ENCODE data around the gene SPDYA. TPM values are rescaled to one million over a fixed set of nuclear protein-coding genes. Genes with fewer than 3 reads are reported as not detected.
"Not testable (repeated sequence)": the region's sequence is repeated elsewhere in the genome, so short reads cannot be mapped to it uniquely, and the experiment has no call there.

The SPDYA gene
- polyA plus RNA-seq (ENCODE audit: insufficient read length), result 1.2 TPM

DNA sequence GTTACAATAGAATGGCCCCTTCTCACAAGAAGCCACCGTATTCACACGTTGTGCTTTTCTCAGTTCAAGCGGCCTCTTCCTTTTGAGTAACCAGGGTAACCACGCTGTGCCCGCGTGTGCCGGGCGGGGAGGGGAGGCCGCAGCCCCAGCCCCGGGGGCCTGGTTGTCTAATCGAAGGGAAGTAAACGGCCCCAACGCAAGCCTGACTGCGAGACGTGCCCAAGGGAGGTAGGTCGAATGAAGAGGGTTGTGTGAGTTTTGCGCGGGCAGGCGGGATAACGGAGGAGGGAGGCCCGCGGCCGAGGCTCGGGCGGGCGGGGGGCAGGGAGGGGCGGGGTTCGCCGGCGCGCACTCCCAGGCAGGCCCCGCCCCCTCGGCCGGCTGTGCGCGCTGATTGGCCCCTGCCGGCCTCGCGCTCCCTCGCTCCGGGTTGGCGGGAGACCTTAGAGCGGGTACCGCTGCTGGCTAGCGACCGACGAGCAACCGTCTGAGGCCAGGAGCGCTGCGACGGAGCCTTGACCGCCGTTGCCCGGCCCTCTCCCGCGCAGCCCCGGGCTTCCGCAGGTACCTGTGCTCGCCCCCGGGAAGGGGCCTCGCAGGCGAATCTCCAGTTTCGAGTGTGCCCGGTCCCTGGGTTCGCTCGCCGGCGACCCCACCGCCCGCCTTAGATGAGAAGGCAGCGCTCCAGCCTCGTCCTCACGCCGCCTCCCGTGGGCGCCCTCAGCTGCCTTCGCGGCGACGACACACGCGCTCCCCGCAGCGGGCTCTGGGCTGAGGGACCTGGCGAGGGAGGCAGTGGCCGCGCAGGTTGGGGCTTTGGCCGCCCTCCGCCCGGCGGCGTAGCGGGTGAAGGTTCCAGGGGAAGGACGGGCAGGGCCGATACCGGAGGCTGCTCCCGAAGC lies at the start of gene SPDYA:
Gene SPDYA, plus strand, starts transcription at position 451 of the 902 bp plus-strand sequence. CDS start 5,181 bp downstream, outside the sequence.
- DNase-seq (ENCODE audit: low read depth), result no peak

GRCh38 chr2:28761420-28761819 lies 49.2 kb upstream of the SPDYA start:
- no peak for DNase-seq (ENCODE audit: low read depth)

DNA sequence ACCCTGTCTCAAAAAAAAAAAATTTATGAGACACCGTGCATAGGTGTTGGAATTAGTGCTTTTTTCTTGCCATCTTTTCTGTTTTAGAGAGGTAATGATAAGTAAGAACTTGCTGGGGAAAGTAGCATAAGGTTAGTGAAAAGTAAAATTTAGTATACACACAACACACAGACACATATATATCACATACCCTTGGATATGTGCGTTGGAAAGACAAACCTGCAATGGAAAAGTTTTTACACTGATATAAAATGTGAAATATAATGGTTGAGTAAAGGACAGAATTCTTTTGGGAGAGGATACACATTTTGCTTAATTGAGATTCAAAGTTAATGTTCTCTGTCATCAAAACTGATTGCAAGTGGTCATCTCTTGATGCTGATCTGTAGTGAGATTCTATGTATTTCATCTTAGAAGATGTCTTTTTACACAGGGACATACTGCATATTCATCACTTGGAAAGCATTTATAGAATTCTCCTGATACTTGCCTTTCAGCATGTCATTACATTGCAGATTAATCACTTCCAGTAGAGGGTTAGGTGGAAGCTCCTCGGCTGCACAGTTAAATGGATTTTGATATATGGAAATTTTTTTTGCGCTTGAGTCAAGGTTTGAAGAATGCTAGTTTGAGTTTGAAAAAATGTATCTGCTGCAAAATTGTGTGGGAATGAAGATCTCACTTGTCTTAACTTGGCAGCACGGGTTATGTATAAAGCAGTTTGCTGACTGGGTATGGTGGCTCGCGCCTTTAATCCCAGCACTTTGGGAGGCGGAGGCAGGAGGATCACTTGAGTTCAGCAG lies 45.5 kb upstream of the SPDYA start:
- DNase-seq (ENCODE audit: low read depth), result no peak

- no peak for DNase-seq (ENCODE audit: low read depth)
Measured at GRCh38 chr2:28766070-28766469, 44.6 kb upstream of the SPDYA start.

GRCh38 chr2:28767337-28767736 lies 43.3 kb upstream of the SPDYA start:
- no peak for DNase-seq (ENCODE audit: low read depth)

GRCh38 chr2:28768422-28768821 lies 42.2 kb upstream of the SPDYA start:
- no peak for DNase-seq (ENCODE audit: low read depth)

DNA sequence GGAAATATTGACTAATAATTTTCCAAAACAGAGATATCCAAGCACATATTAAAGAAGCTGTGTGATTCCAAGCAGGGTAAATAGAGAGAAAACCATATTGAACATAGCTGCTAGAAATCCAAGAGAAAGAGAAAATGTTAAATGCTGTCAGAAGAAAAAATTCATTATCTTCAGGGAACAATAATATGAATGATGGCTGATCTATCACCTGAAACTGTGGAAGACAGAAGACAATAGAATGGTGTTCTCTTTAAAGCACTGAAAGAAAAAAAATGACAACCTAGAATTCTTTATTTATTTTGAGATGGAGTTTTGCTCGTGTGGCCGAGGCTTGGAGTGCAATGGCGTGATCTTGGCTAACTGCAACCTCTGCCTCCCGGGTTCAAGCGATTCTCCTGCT lies 41.7 kb upstream of the SPDYA start:
- no peak for DNase-seq (ENCODE audit: low read depth)

DNA sequence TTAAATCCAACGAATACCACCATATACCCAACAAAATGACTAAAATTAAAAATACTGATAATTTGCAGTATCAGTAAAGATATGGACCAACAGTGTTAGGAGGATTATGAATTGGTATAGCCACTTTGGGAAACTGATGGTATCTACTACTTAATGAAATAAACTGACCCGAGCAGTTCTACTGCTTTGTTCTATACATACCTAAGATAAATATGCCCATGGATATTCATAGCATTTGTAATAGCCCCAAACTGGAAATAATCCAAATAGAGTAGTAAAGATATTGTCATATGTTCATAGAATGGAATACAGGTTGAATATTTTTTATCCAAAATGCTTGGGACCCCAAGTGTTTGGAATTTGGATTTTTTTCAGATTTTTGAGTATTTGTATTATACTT lies 38.3 kb upstream of the SPDYA start:
- no peak for DNase-seq (ENCODE audit: low read depth)

DNA sequence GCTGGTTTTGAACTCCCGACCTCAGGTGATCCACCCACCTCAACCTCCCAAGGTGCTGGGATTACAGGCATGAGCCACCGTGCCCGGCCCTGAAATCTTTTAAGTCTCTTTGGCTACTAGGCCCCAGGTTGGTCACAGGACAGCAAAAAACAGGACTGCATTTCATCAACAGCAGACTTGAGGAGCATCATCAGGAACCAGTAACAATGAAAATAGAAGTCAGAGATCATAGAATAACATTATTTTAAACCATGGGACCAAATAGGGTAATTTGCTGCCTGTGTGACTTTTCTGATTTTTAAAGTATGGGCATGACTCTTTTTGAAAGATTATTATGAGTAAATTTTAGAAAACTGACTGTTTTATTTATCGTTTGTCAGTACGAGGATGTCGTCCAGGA lies 34.2 kb upstream of the SPDYA start:
- DNase-seq (ENCODE audit: low read depth), result no peak

- no peak for DNase-seq (ENCODE audit: low read depth)
Measured at GRCh38 chr2:28778392-28778791, 32.2 kb upstream of the SPDYA start.

GRCh38 chr2:28779001-28779400 lies 31.6 kb upstream of the SPDYA start:
- no peak for DNase-seq (ENCODE audit: low read depth)

DNA sequence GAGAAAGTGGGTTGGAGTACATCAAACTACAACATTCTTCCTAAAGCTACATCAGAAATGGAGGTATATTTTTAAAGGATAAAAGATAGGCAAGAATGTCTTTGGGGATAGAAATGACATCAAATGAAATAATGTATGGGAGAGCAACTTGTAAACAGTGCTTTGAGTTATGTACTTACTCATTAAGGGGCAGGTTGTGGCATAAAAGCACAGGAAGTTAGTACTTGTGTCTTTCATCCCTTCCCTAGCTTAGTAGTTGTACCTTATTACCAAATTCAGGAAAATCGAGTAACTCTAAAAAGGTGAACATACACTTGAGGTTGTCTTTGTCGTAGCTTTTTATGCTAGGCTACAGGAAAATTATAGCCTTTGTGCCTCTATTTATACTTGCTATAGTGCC lies 30.1 kb upstream of the SPDYA start:
- DNase-seq (ENCODE audit: low read depth), result no peak

DNA sequence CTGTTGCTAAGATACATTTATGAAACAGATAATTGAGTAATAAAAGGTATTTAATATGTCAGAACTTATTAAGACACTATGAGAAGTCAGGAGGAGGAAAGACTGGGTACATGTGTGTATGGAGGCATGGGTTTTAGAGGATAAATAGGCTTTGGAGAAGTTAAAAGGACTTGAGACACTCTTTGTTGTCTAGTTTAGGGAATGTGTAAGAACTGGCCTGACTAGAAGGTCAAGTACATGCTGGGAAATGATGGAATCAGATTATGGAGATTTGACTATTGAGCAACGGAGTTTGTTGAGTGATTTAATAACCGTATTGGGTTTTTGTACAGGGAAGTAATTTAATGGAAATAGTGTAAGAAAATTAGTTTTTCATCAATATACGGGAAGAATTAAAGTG lies 28.2 kb upstream of the SPDYA start:
- DNase-seq (ENCODE audit: low read depth), result no peak

DNA sequence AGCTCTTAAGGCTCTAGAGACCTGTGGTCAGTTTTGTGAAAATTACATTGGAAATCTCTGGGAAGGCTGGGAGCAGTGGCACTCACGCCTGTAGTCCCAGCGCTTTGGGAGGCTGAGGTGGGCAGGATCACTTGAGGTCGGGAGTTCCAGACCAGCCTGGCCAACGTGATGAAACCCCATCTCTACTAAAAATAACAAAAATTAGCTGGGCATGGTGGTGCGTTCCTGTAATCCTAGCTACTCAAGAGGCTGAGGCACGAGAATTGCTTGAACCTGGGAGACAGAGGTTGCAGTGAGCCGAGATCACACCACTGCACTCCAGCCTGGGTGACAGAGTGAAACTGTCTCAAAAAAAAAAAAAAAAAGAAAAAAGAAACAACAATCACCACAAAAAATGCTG lies 26.1 kb upstream of the SPDYA start:
- DNase-seq (ENCODE audit: low read depth), result not testable (repeated sequence)

DNA sequence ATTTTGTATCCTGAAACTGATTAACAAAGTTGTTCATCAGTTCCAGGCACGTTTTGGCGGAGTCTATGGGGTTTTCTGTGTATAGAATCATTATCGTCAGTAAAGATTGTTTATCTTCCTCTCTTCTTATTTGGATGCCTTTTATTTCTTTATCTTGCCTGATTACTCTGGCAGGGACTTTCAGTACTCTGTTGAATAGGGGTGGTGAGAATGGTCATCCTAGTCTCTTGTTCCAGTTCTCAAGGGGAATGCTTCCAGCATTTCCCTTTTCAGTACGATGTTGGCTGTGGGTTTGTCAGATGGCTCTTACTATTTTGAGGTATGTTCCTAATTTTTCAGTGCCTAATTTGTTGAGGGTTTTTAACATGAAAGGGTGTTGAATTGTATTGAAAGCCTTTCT lies 14.0 kb upstream of the SPDYA start:
- DNase-seq (ENCODE audit: low read depth), result no peak

DNA sequence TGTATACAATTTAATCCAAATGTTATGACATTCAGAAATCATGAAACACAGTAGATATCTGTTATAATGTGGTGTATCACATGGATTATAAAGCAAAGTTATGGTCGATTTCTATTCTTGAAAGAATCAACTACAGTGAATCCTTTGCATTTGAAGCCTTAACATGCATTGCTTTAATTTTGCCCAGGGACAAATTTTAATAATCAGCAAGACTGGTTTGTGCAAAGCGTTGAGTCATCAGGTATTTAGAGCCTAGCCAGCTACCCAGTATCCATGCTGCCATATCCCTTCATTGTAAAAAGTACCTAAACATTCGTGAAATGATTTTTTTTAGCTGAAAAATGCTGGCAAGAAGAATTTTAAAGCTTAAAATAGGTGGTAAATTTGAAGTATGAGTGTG lies 8.9 kb upstream of the SPDYA start:
- no peak for DNase-seq (ENCODE audit: low read depth)

DNA sequence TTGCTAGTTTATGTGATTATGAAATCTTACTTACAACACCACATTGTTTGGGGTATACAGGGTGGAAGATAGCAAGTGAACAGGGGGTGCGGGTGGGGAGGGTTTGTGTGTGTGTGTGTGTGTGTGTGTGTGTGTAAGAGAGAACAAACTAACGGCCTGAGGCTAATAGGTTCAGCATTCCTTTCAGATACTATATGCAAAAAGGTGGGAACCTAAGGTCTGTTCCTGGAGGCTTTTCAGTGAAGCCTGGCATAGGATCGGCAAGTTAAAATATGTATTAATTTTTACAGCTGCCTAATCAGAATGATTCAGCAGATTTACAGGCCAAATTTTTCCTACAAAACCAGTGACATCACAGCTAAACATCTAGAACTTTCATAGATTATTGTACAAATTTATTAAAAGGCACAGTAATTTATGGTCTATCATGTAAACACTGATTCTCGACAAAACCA lies 7.6 kb upstream of the SPDYA start:
- DNase-seq (ENCODE audit: low read depth), result no peak

DNA sequence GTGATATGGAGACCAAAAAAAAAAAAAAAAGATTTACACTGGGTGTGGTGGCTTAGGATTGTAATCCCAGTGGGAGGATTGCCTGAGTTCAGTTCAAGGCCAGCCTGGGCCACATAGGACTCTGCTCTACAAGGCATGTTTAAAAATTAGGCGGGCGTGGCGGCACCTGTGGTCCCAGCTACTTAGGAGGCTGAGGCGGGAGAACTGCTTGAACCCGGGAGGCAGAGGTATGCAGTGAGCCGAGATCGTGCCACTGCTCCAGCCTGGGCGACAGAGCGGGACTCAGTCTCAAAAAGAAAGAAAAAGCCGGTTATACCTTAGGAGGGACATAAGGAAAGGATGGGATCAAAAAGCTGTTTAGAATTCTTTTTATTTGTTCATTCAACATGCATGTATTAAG lies 707 bp upstream of the SPDYA start:
- no peak for DNase-seq (ENCODE audit: low read depth)

GRCh38 chr2:28818053-28818452 lies 7.4 kb downstream of the SPDYA start:
- no peak for DNase-seq (ENCODE audit: low read depth)

DNA sequence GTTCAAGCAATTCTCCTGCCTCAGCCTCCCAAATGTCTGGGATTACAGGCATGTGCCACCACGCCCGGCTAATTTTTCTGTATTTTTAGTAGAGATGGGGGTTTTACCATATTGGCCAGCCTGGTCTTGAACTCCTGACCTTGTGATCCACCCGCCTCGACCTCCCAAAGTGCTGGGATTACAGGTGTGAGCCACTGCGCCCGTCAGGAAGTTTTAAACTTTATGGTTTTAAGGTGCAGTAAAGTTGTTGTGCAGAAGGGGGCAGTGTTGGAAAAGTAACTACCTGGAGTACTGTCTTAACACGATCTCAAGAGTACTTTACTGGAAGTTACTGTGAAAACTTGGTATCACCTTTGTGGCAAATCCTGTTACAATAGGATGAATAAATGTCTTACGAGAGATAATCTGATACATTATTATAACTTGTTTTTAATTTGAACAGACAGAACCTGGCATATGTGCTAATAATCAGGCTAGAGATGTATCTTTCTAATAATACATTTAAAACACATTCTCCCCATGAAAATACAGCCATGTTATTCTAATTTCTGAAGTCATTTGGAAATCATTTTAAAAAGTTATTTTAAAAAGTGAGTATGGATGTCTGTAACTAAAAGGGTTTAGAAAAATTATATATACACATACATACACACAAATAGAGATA lies 10.8 kb downstream of the SPDYA start:
- peak; percentile 24 for DNase-seq (ENCODE audit: low read depth)

DNA sequence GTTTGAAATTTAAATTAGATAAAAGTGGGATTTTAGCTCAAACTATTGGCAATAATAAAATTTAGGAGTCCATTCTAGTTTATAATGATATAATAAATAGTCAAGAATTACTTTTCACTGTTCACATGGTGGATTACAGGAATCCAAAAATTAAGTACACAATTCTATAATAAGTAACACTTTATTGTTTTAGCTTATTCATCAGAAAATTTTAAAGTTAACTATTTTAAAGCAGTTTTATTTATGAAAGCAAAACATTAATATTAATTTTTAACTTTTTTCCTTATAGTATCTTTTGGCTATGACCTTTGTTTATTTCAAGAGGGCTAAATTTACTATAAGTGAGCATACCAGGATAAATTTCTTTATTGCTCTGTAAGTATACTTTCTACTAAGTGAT lies 11.4 kb downstream of the SPDYA start:
- no peak for DNase-seq (ENCODE audit: low read depth)

DNA sequence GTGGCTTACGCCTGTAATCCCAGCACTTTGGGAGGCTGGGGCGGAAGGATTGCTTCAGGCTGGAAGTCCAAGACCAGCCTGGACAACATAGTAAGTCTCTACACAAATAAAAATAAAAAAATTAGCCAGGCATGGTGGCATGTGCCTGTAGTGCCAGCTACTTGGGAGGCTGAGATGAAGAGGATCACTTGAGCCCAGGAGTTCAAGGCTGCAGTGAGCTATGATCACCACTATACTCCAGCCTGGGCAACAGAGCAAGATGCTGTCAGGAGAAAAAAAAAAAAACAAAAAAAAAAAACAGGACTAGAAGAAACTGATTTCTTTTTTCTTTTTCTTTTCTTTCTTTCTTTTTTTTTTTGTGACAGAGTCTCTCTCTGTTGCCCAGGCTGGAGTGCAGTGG lies 13.6 kb downstream of the SPDYA start:
- no peak for DNase-seq (ENCODE audit: low read depth)

All from forelimb muscle (tissue), 1 donor.